NB4 (cell line): Measurements from ENCODE around the gene TMEM19.

Experiments used
- CTCF ChIP-seq: IDR thresholded peaks from one replicate; pipeline ENCODE4 v1.5.1; 2012; ENCODE audit warnings: low read depth, low read length
- POLR2A ChIP-seq: IDR thresholded peaks from 2 replicates; pipeline ENCODE4 v1.6.1; 2011; ENCODE audit warnings: mild to moderate bottlenecking; ENCODE audit not compliant: insufficient read length; ENCODE audit errors: extremely low read depth

DNA sequence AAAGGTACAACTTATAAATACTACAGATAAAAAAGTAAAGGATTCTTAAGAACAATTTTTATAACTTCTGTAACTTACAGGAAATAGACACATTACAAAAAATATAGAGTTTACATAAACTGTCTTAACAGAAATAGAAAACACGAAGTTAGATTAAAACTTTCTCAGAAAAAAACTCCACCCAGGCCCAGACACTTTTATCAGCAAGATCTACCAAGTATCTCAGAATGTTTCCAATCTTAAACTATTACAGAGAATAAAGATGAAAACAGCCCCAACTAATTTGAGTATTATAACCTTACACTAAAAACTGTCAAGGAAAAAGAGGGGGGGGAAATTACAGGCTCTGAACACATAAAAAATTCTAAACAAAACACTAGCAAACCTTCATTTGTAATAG, 30.4 kb upstream of the TMEM19 start:
- TF ChIP-seq CTCF (no peak), POLR2A (no peak)
